ENCODE results near the gene GSTK1. TPM values are rescaled to one million over a fixed set of nuclear protein-coding genes. Genes with fewer than 3 reads are reported as not detected.

The GSTK1 gene
- total and polyA plus RNA-seq, 2 experiments from 2014 or later = 224 to 243 TPM

DNA sequence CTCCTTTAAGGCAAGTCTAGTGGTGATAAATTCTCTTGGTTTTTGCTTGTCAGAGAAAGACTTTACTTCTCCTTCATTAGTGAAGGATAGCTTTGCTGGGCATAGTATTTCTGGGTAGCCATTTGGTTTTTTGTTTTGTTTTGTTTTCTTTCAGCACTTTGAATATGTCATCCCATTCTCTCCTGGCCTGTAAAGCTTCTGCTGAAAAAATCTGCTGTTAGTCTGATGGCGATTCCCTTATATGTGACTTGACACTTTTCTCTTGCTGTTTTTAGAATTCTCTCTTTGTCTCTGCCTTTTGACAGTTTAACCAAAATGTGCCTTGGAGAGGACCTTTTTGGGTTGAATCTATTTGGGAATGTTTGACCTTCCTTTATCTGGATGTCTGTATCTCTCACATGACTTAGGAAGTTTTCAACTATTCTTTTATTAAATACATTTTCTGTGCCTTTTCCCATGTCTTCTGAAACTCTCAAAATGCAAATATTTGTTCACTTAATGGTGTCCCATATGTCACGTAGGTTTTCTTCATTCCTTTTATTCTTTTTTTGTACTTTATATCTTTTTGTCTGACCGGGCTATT, 26.7 kb upstream of the GSTK1 start:
- Histone ChIP-seq H3K27ac (no peak overlapping the region), H3K36me3 (replicated peaks; ENCODE audit: insufficient read depth, low read depth) (no peaks in the 10 kb centered on the region), H3K4me3 (no peak overlapping the region), H3K4me1 (ENCODE audit: insufficient read depth) (peaks cover 3% of the 10 kb centered on the region), H3K9me3 (ENCODE audit: low read depth) (peaks cover 5% of the 10 kb centered on the region), H3K9me2 (replicated peaks; ENCODE audit: insufficient read depth) (no peaks in the 10 kb centered on the region), H4K20me1 (ENCODE audit: insufficient read depth, poor library complexity, severe bottlenecking) (no peaks in the 10 kb centered on the region), H3K4me2 (no peak overlapping the region), H3K27me3 (no peaks in the 10 kb centered on the region), H3K79me2 (no peaks in the 10 kb centered on the region), H2AFZ (no peak overlapping the region)
- no peak for DNase-seq (ENCODE audit: low spot score)
- 80% methylated on average over 3 of the region's 3 CpGs for WGBS (ENCODE audit: low lambda C conversion rate, missing lambda C conversion rate)
- TF ChIP-seq EZH2 (IDR thresholded peaks at IDR 0.05; ENCODE audit: borderline replicate concordance) = no peak
- TF ChIP-seq, protein P1, sequence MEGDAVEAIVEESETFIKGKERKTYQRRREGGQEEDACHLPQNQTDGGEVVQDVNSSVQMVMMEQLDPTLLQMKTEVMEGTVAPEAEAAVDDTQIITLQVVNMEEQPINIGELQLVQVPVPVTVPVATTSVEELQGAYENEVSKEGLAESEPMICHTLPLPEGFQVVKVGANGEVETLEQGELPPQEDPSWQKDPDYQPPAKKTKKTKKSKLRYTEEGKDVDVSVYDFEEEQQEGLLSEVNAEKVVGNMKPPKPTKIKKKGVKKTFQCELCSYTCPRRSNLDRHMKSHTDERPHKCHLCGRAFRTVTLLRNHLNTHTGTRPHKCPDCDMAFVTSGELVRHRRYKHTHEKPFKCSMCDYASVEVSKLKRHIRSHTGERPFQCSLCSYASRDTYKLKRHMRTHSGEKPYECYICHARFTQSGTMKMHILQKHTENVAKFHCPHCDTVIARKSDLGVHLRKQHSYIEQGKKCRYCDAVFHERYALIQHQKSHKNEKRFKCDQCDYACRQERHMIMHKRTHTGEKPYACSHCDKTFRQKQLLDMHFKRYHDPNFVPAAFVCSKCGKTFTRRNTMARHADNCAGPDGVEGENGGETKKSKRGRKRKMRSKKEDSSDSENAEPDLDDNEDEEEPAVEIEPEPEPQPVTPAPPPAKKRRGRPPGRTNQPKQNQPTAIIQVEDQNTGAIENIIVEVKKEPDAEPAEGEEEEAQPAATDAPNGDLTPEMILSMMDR (IDR thresholded peaks at IDR 0.05; ENCODE audit: poor library complexity) = no peak
- TF ChIP-seq EZH2phosphoT487 (IDR thresholded peaks at IDR 0.05; ENCODE audit: low read depth, severe bottlenecking, unreplicated experiment) = no peak

DNA sequence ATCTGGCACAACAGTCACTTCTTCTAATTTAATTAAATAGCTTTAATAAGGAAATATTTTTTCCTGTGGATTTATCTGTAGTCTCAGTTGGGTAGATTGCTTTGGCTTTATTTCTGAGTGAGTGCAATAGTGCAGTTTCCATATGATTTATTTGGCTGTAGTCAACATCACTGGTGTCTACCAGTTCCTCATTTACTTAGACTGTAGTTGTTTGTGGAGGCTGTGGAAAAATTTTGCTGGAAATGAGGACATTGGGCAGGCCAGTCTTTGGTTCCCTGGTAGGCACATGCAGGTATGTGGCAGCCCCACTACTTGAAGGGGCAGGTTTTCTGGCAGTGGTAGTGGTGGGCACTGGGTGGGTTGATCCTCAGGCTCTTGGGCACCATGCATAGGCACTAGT, 25.9 kb upstream of the GSTK1 start:
- peaks cover 5% of the 10 kb centered on the region for H3K9me3 ChIP-seq (ENCODE audit: low read depth)
- H3K4me1 ChIP-seq (ENCODE audit: insufficient read depth) = peaks cover 3% of the 10 kb centered on the region
- H3K27ac ChIP-seq = no peak overlapping the region
- H3K79me2 ChIP-seq = no peaks in the 10 kb centered on the region
- TF ChIP-seq, protein P1 (IDR thresholded peaks at IDR 0.05; ENCODE audit: poor library complexity) = no peak
- TF ChIP-seq EZH2 (IDR thresholded peaks at IDR 0.05; ENCODE audit: borderline replicate concordance) (no peak), EZH2phosphoT487 (IDR thresholded peaks at IDR 0.05; ENCODE audit: low read depth, severe bottlenecking, unreplicated experiment) (no peak)
- H3K9me2 ChIP-seq (replicated peaks; ENCODE audit: insufficient read depth) = no peaks in the 10 kb centered on the region
- no peak for DNase-seq (ENCODE audit: low spot score)
- H3K36me3 ChIP-seq (replicated peaks; ENCODE audit: insufficient read depth, low read depth) = no peaks in the 10 kb centered on the region
- H3K4me3 ChIP-seq = no peak overlapping the region
- H3K27me3 ChIP-seq = no peaks in the 10 kb centered on the region
- no peak overlapping the region for H3K4me2 ChIP-seq
- no peak overlapping the region for H2AFZ ChIP-seq
- no peaks in the 10 kb centered on the region for H4K20me1 ChIP-seq (ENCODE audit: insufficient read depth, poor library complexity, severe bottlenecking)

DNA sequence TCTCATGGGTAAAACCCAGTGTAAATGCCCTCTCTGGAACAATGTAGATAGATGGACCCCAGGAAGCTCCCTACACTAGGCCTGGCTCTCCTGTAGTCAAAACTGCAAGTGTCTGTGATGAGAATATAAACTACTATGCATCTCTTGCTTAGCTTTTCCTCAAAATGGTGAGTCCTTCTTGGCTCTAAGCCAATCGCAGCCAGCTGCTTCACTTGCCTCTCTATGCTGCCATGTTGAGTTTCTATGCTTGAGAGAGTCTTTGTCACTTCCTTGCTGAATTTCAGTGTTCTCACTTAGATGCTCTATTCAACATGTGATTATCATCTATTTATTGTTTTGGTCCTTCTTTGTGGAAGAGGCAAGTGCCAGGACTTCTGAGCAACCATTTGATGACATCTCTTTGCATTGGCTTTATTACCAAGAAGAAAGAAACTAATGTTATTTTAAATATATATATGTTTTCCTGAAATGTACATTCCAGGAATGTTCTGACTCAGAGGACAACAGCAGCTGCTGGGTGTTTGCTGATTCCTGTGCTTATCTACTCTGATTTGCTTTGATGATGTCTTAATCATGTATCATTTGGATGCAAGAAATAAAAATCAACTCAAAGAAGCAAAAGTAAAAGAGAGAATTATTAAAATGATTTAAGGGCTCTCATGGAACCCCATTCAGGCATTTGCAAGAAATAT, 24.8 kb upstream of the GSTK1 start:
- Histone ChIP-seq H3K27me3 (no peaks in the 10 kb centered on the region), H3K4me3 (no peak overlapping the region), H2AFZ (no peak overlapping the region), H3K36me3 (replicated peaks; ENCODE audit: insufficient read depth, low read depth) (no peaks in the 10 kb centered on the region), H3K9me3 (ENCODE audit: low read depth) (peaks cover 5% of the 10 kb centered on the region), H3K4me2 (no peak overlapping the region), H3K4me1 (ENCODE audit: insufficient read depth) (peaks cover 3% of the 10 kb centered on the region), H4K20me1 (ENCODE audit: insufficient read depth, poor library complexity, severe bottlenecking) (no peaks in the 10 kb centered on the region), H3K27ac (no peak overlapping the region), H3K79me2 (no peaks in the 10 kb centered on the region), H3K9me2 (replicated peaks; ENCODE audit: insufficient read depth) (no peaks in the 10 kb centered on the region)
- TF ChIP-seq, protein P1 (IDR thresholded peaks at IDR 0.05; ENCODE audit: poor library complexity) = no peak
- no peak for TF ChIP-seq EZH2phosphoT487 (IDR thresholded peaks at IDR 0.05; ENCODE audit: low read depth, severe bottlenecking, unreplicated experiment)
- no peak for TF ChIP-seq EZH2 (IDR thresholded peaks at IDR 0.05; ENCODE audit: borderline replicate concordance)
- WGBS (ENCODE audit: low lambda C conversion rate, missing lambda C conversion rate) = 100% methylated on average over 1 of the region's 1 CpG
- DNase-seq (ENCODE audit: low spot score) = no peak

Data from hepatocyte (in vitro differentiated cells).